Ectodermal cell (in vitro differentiated cells): ENCODE measurements around the gene DRC1.

Source experiments
- H3K27ac ChIP-seq: 2 replicates; pipeline ENCODE4 v1.7.0; 2013; ENCODE audit warnings: mild to moderate bottlenecking, low read depth, low read length; ENCODE audit not compliant: insufficient read depth, poor library complexity, severe bottlenecking
- H3K27me3 ChIP-seq: 2 replicates; pipeline ENCODE4 v1.7.0; 2013; ENCODE audit warnings: mild to moderate bottlenecking, low read length; ENCODE audit not compliant: insufficient read depth, control insufficient read depth, poor library complexity, severe bottlenecking
- H3K36me3 ChIP-seq: one replicate; pipeline ENCODE4 v1.7.0; 2013; ENCODE audit warnings: low read length; ENCODE audit not compliant: control insufficient read depth, insufficient read depth
- H3K4me1 ChIP-seq: one replicate; pipeline ENCODE4 v1.7.0; 2013; ENCODE audit warnings: low read length; ENCODE audit not compliant: control insufficient read depth, insufficient read depth
- H3K4me3 ChIP-seq: 2 replicates; pipeline ENCODE4 v1.7.0; 2013; ENCODE audit warnings: low read depth, low read length, control low read depth; ENCODE audit not compliant: insufficient read depth
- H3K9me3 ChIP-seq: 2 replicates; pipeline ENCODE4 v1.7.0; 2013; ENCODE audit warnings: mild to moderate bottlenecking, low read length, moderate library complexity; ENCODE audit not compliant: control insufficient read depth
- WGBS, 2 experiments: methylation state at CpG; one replicate each; pipeline ENCODE4 v1.1.7; 2013; ENCODE audit warnings: missing lambda C conversion rate in 2 of 2; 5-methylcytosine and 5-hydroxymethylcytosine counted together

Gene DRC1

GRCh38 chr2:26396734-26397298 lies 4.9 kb upstream of the DRC1 start:
- WGBS, 2 experiments: 91 to 92% methylated on average over 5 of the region's 5 CpGs
- Histone ChIP-seq H3K9me3 (no peaks in the 10 kb centered on the region), H3K27me3 (no peaks in the 10 kb centered on the region), H3K4me3 (no peak overlapping the region), H3K27ac (no peak overlapping the region), H3K36me3 (no peaks in the 10 kb centered on the region), H3K4me1 (peaks cover 4% of the 10 kb centered on the region)

GRCh38 chr2:26399771-26400376 lies 1.8 kb upstream of the DRC1 start:
- 65 to 68% methylated on average over 4 of the region's 4 CpGs for WGBS, 2 experiments

GRCh38 chr2:26400723-26401122 lies 997 bp upstream of the DRC1 start:
- Histone ChIP-seq H3K4me1 (peaks cover 8% of the 10 kb centered on the region), H3K9me3 (no peaks in the 10 kb centered on the region), H3K4me3 (no peak overlapping the region), H3K36me3 (no peaks in the 10 kb centered on the region), H3K27ac (no peak overlapping the region), H3K27me3 (no peaks in the 10 kb centered on the region)
- 89 to 91% methylated on average over 5 of the region's 5 CpGs for WGBS, 2 experiments

More at GRCh38 chr2:26399771-26400376, 1.8 kb upstream of the DRC1 start:
- Histone ChIP-seq H3K27ac (no peak overlapping the region), H3K27me3 (no peaks in the 10 kb centered on the region), H3K9me3 (no peaks in the 10 kb centered on the region), H3K36me3 (no peaks in the 10 kb centered on the region), H3K4me1 (peaks cover 8% of the 10 kb centered on the region), H3K4me3 (no peak overlapping the region)

- Histone ChIP-seq H3K9me3 (no peaks in the 10 kb centered on the region), H3K27me3 (no peaks in the 10 kb centered on the region), H3K36me3 (no peaks in the 10 kb centered on the region), H3K27ac (no peak overlapping the region), H3K4me1 (peaks cover 4% of the 10 kb centered on the region), H3K4me3 (no peak overlapping the region)
- 92 to 94% methylated on average over 9 of the region's 9 CpGs for WGBS, 2 experiments
Observed at GRCh38 chr2:26407526-26407925, 5.8 kb downstream of the DRC1 start.

- 100% methylated on average over 1 of the region's 1 CpG for WGBS, 2 experiments
- Histone ChIP-seq H3K9me3 (no peaks in the 10 kb centered on the region), H3K4me3 (no peak overlapping the region), H3K27me3 (no peaks in the 10 kb centered on the region), H3K4me1 (no peaks in the 10 kb centered on the region), H3K36me3 (no peaks in the 10 kb centered on the region), H3K27ac (no peak overlapping the region)
Observed at GRCh38 chr2:26409785-26410184, 8.1 kb downstream of the DRC1 start.

GRCh38 chr2:26410764-26411243 lies 9.1 kb downstream of the DRC1 start:
- 87 to 100% methylated on average over 2 of the region's 2 CpGs for WGBS, 2 experiments
- H3K4me3 ChIP-seq: no peak overlapping the region
- no peaks in the 10 kb centered on the region for H3K9me3 ChIP-seq
- no peaks in the 10 kb centered on the region for H3K4me1 ChIP-seq
- H3K27me3 ChIP-seq: no peaks in the 10 kb centered on the region
- H3K27ac ChIP-seq: no peak overlapping the region
- no peaks in the 10 kb centered on the region for H3K36me3 ChIP-seq

GRCh38 chr2:26411419-26411818 lies 9.7 kb downstream of the DRC1 start:
- Histone ChIP-seq H3K4me3 (no peak overlapping the region), H3K9me3 (no peaks in the 10 kb centered on the region), H3K36me3 (no peaks in the 10 kb centered on the region), H3K27ac (no peak overlapping the region), H3K4me1 (no peaks in the 10 kb centered on the region), H3K27me3 (no peaks in the 10 kb centered on the region)
- WGBS, 2 experiments: 95 to 97% methylated on average over 6 of the region's 6 CpGs

- H3K27ac ChIP-seq: no peak overlapping the region
- 85 to 90% methylated on average over 10 of the region's 10 CpGs for WGBS, 2 experiments
- no peak overlapping the region for H3K4me3 ChIP-seq
- H3K4me1 ChIP-seq: no peaks in the 10 kb centered on the region
- no peaks in the 10 kb centered on the region for H3K9me3 ChIP-seq
- H3K36me3 ChIP-seq: no peaks in the 10 kb centered on the region
- H3K27me3 ChIP-seq: no peaks in the 10 kb centered on the region
Observed at GRCh38 chr2:26412091-26412673, 10.5 kb downstream of the DRC1 start.

GRCh38 chr2:26414311-26414710 lies 12.6 kb downstream of the DRC1 start:
- Histone ChIP-seq H3K9me3 (no peaks in the 10 kb centered on the region), H3K4me3 (no peak overlapping the region), H3K27ac (no peak overlapping the region), H3K36me3 (no peaks in the 10 kb centered on the region), H3K27me3 (no peaks in the 10 kb centered on the region), H3K4me1 (no peaks in the 10 kb centered on the region)
- 89 to 97% methylated on average over 3 of the region's 3 CpGs for WGBS, 2 experiments

GRCh38 chr2:26421961-26422360 lies 20.2 kb downstream of the DRC1 start:
- no peaks in the 10 kb centered on the region for H3K9me3 ChIP-seq
- no peaks in the 10 kb centered on the region for H3K27me3 ChIP-seq
- no peaks in the 10 kb centered on the region for H3K36me3 ChIP-seq
- WGBS, 2 experiments: 93 to 97% methylated on average over 5 of the region's 5 CpGs
- H3K27ac ChIP-seq: no peak overlapping the region
- no peaks in the 10 kb centered on the region for H3K4me1 ChIP-seq
- H3K4me3 ChIP-seq: no peak overlapping the region
